ENCODE data around the gene PRMT7. TPM values are rescaled to one million over a fixed set of nuclear protein-coding genes. Genes with fewer than 3 reads are reported as not detected.

The PRMT7 gene
- total and polyA plus RNA-seq, 2 of the 8 experiments (the other 6 are each of a cell fraction or from before 2014, with no cell fraction given), result 48.2 to 49.3 TPM

DNA sequence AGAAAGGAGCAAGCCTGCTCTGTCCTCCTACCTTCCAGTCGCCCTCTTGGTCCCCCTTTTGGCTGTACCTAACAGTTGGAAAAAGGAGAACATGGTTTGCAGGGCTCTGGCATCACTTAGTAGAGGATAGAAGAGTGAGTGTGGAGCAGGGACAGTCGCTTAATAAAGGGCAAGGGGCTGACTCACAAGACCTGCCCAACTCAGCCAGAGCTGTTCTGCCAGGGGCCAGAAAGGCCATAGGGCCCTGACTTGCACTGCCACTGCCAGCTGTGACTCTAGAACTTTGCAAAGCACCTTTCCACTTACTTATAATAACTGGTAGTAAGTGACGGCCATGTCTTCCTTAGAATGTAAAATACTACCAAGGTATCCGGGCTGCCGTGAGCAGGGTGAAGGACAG, 13.5 kb downstream of the PRMT7 start:
- H3K56ac ChIP-seq (replicated peaks; ENCODE audit: insufficient read length, low read depth, low read length), result no peak overlapping the region
- H3K4ac ChIP-seq (replicated peaks; ENCODE audit: insufficient read length, low read depth, low read length), result no peak overlapping the region
- FAIRE-seq (no peak), DNase-seq (ENCODE audit: low read depth in 1 of 2, low spot score in 2 of 2) (no peak)
- H3K4me2 ChIP-seq (ENCODE audit: insufficient read depth in 1 of 2, low read depth in 2 of 2, low read length in 2 of 2), result no peak overlapping the region
- H4K20me1 ChIP-seq (replicated peaks in 1 of 2; ENCODE audit: control insufficient read depth in 1 of 2, insufficient read depth in 2 of 2, low read length in 2 of 2), result peaks cover 0 to 6% of the 10 kb centered on the region in 2 experiments
- no peak overlapping the region for H4K5ac ChIP-seq (ENCODE audit: insufficient read length, low read depth, low read length)
- H3K14ac ChIP-seq (ENCODE audit: insufficient read length), result no peak overlapping the region
- no peak overlapping the region for H3K27ac ChIP-seq (ENCODE audit: low read depth, low read length)
- H3K9ac ChIP-seq (replicated peaks in 1 of 4; ENCODE audit: extremely low read depth in 1 of 4, low read depth in 3 of 4, low read length in 3 of 4), result no peak overlapping the region
- H2BK20ac ChIP-seq (ENCODE audit: low read length), result no peak overlapping the region
- H3K4me3 ChIP-seq (ENCODE audit: extremely low read depth in 1 of 4, insufficient read depth in 2 of 4, low read depth in 3 of 4, low read length in 4 of 4), result no peak overlapping the region
- H4K8ac ChIP-seq (ENCODE audit: extremely low read depth, insufficient read depth, low read length), result no peak overlapping the region
- H3K4me1 ChIP-seq (replicated peaks in 1 of 4; ENCODE audit: control insufficient read depth in 3 of 4, insufficient read depth in 4 of 4, low read length in 3 of 4), result peaks cover 0 to 4% (median 1%) of the 10 kb centered on the region in 4 experiments; a peak in 2 of 7 replicates
- POLR2A ChIA-PET (ENCODE audit: partially characterized antibody), result interaction anchor here (0.8 to 8.7 kb wide), 2 partner anchors 13 to 15 kb away, joined by 3 to 44 read pairs; partner anchors contain the start of genes PRMT7 and SLC7A6OS
- no peak overlapping the region for H2BK5ac ChIP-seq (ENCODE audit: low read depth, low read length)
- H3K18ac ChIP-seq (ENCODE audit: extremely low read depth, low read length), result no peak overlapping the region
- no peak overlapping the region for H2AK5ac ChIP-seq (ENCODE audit: low read depth, low read length)
- CTCF ChIA-PET (ENCODE audit: partially characterized antibody), result interaction anchor here (1.0 to 16.2 kb wide), 4 partner anchors 13 to 63 kb away, joined by 3 to 221 read pairs (median 6); partner anchors contain the start of genes PRMT7, SLC7A6 and SLC7A6OS
- H2BK15ac ChIP-seq (ENCODE audit: low read length), result no peak overlapping the region
- no peak overlapping the region for H2AFZ ChIP-seq (ENCODE audit: low read length)
- H3K79me2 ChIP-seq (ENCODE audit: control insufficient read depth in 1 of 2, insufficient read depth in 2 of 2, low read length in 2 of 2), result no peaks in the 10 kb centered on the region
- H3K79me1 ChIP-seq (ENCODE audit: low read depth, low read length), result no peaks in the 10 kb centered on the region; the same call in 1 of the 2 replicates
- no peak for TF ChIP-seq YY1 (IDR thresholded peaks at IDR 0.05; ENCODE audit: low read depth, low read length)
- no peak for TF ChIP-seq TEAD4 (IDR thresholded peaks at IDR 0.05; ENCODE audit: low read depth, low read length)
- TF ChIP-seq CTBP2 (IDR thresholded peaks at IDR 0.05; ENCODE audit: borderline replicate concordance, insufficient read depth, insufficient read length, low read length), result no peak
- TF ChIP-seq ZNF274 (IDR thresholded peaks at IDR 0.05; ENCODE audit: borderline replicate concordance, extremely low read depth, low read length), result no peak
- no peak for TF ChIP-seq SP2 (IDR thresholded peaks at IDR 0.05; ENCODE audit: low read length)
- no peak for TF ChIP-seq CEBPB (IDR thresholded peaks at IDR 0.05; ENCODE audit: low read depth, low read length)
- no peak for TF ChIP-seq SIRT6 (IDR thresholded peaks at IDR 0.05; ENCODE audit: low read length)
- no peak for TF ChIP-seq CBX5 (IDR thresholded peaks at IDR 0.05; ENCODE audit: low read depth, low read length)
- no peak for TF ChIP-seq KDM5A (IDR thresholded peaks at IDR 0.05; ENCODE audit: low read length)
- TF ChIP-seq EZH2 (IDR thresholded peaks at IDR 0.05; ENCODE audit: low read depth, low read length, severe bottlenecking), result no peak
- TF ChIP-seq BRCA1 (IDR thresholded peaks at IDR 0.05; ENCODE audit: low read depth, low read length), result no peak
- no peak for TF ChIP-seq FOSL1 (IDR thresholded peaks at IDR 0.05; ENCODE audit: insufficient read depth, low read depth, low read length)
- peaks cover 2 to 26% (median 10%) of the 10 kb centered on the region in 4 experiments; a peak in 5 of 8 replicates for H3K36me3 ChIP-seq (ENCODE audit: control insufficient read depth in 2 of 4, insufficient read depth in 4 of 4, low read length in 3 of 4)
- no peaks in the 10 kb centered on the region for H3K27me3 ChIP-seq (replicated peaks in 1 of 4; ENCODE audit: control insufficient read depth in 3 of 4, extremely low read depth in 1 of 4, insufficient read depth in 3 of 4, low read length in 3 of 4)
- H3K23me2 ChIP-seq (ENCODE audit: low read depth, low read length), result no peaks in the 10 kb centered on the region
- no peak overlapping the region for H3K23ac ChIP-seq (ENCODE audit: insufficient read length)
- H2BK12ac ChIP-seq (ENCODE audit: low read depth, low read length), result no peak overlapping the region
- H2BK120ac ChIP-seq (replicated peaks; ENCODE audit: low read depth, low read length), result no peak overlapping the region
- no peaks in the 10 kb centered on the region for H3K9me3 ChIP-seq (ENCODE audit: insufficient read depth in 2 of 2, low read depth in 1 of 2, low read length in 1 of 2)
- WGBS, 2 experiments (ENCODE audit: extremely low coverage in 1 of 2, insufficient coverage in 1 of 2, insufficient read length in 1 of 2, insufficient replicate concordance in 2 of 2, low coverage in 1 of 2, low lambda C conversion rate in 2 of 2, missing lambda C conversion rate in 1 of 2), result 87% methylated on average over 5 of the region's 5 CpGs; no CpG with 5 or more reads in 1 of the 2 experiments
- H4K91ac ChIP-seq (replicated peaks; ENCODE audit: insufficient read length, low read length), result no peak overlapping the region
